SW 1271 (cell line): Measurements from ENCODE around the gene COL5A1.

Experiments
- DNase-seq, 2 experiments: peaks; one replicate each; lab custom pipeline; 2025; lab: John Stamatoyannopoulos, UW

The COL5A1 gene

DNA sequence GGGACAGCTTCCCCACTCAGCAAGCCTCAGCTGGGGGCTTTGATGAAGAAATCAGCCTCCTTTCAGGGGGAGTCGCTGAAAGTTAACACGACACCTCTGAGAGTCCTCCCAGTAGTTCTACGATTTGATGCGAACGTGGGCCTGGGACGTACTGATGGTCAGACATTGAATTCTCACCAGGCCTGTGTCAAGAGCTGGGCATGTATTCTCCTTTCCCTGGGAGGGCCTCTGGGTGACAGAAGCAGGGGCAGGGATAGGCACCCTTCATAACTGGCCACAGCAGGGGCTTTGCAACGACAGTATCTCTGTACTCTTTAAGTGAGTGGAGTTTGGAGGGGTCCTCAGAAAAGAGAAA, 15.6 kb upstream of the COL5A1 start:
- DNase-seq: no peak

GRCh38 chr9:134626571-134627416, 14.8 kb upstream of the COL5A1 start:
- no peak for DNase-seq

DNA sequence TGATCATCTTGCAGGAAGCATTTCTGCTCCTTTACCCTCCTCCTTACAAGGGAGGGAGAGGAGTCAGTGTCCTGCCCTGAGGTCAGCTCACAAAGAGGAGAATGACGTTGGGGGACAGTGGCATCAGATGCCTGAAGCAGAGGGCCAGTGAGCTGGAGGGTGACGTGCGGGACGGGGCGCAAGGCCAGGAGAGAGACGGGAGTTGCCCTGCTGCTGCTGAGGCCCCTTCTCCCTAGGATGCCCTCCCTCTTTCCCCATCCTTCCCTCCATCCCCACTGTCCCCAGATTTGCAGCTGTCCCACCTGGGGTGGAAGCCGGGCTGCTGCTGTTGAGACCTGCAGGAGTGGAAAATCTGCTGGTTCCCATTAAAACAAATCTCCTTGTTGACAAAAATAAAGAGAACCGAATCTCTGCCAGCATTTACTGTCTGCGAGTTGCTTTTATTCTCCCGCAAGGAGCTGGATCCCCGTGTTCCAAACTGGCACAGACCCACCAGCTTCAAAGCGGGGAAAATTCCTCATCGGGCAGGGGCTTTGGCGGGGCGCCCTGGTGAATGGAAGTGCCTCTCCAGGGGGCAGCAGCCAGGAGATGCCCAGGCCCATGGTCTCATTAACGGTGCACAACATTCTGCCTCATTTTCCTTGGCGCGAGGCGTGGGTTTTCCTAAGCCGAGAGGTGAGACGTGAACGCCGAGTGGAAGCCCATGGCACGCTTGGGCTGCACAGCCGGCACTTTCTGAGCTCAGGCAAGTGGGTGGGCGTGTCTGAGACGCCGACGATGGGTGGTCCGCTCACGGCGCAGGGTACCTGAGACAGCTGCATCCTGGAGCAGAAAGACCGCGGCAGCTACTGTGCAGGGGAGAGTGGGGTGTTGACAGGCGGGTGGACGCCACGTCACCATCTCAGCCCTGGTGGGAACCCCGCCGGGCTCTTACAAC, 13.9 kb upstream of the COL5A1 start:
- DNase-seq: no peak

GRCh38 chr9:134628354-134628736, 13.3 kb upstream of the COL5A1 start:
- DNase-seq: no peak

- no peak for DNase-seq
Observed at GRCh38 chr9:134629061-134629585, 12.5 kb upstream of the COL5A1 start.

DNA sequence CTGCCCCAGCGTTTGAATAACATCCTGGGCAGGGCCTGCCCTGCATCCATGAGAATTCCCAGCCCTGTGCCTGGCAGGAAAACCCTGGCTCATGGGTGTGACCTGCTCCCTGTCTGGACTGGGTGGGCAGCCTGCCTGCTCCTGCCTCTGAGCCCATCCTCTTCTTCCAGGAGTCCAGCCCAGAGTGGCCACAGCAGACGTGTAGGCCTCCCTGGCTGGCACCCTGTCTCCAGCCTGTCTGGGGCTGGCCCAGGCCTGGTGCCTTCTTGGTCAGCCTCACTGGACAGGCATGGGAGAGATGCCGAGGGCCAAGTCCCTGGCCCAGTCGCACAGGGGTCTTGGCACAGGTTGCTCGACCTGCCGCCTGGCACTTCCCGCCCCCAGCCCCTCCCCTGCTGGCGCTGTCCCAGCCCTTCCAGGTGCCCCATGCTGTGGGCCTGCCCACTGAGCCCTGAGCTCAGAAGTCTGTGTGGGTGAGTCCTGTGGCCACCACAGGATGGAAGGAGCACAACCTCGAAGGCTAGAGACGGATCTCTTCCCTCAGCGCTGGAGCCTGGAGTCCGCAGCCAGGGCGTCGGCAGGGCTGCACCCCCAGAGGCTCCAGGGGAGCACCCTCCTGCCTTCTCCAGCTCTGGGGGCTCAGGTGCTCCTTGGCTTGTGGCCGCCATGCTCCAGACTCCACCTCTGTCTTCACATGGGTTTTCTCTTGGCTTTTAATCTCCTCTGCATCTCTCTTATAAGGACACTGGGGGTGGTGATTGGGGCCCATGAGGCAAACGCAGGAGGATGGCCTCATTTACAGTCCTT, 11.8 kb upstream of the COL5A1 start:
- no peak for DNase-seq

DNA sequence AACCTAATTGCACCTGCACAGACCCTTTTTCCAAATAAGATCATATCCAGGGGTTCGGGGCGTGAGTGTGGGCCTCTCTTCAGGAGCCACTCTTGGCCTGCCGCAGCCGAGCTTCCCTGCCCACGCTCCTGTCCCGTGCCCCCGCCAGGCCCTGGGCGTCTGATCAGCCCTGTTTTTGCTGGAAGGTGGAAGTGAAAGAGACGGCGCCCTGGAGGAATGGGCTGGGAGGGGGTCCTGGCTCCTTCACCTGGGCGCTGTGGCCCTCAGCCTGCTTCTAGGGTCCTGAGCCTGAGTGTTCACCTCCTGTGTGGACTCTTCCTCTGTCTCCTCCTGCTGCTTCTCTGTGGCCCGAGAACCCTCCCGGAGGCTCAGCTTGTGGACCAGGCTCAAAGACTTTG, 11.2 kb upstream of the COL5A1 start:
- no peak for DNase-seq

DNA sequence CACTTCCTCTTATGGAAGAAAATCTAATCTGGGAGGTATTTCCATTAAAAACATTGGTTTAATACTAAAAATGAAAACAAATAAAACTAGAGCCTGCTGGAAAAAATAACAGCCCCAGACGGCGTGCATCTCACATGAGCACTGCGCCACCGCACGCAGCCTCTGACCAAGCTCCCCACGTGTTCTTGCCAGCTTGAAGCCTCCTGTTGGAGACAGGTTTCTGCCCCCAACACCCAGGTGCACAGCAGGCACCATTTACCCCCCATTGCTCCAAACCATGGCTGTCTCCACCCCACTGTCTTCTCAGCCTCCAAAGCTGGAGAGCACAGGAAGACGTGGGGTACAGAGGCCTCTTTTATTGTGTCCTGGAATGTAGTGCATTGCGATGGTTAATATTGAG, 10.7 kb upstream of the COL5A1 start:
- DNase-seq: no peak

GRCh38 chr9:134631881-134632280, 9.7 kb upstream of the COL5A1 start:
- no peak for DNase-seq

GRCh38 chr9:134632329-134632728, 9.3 kb upstream of the COL5A1 start:
- no peak for DNase-seq

DNA sequence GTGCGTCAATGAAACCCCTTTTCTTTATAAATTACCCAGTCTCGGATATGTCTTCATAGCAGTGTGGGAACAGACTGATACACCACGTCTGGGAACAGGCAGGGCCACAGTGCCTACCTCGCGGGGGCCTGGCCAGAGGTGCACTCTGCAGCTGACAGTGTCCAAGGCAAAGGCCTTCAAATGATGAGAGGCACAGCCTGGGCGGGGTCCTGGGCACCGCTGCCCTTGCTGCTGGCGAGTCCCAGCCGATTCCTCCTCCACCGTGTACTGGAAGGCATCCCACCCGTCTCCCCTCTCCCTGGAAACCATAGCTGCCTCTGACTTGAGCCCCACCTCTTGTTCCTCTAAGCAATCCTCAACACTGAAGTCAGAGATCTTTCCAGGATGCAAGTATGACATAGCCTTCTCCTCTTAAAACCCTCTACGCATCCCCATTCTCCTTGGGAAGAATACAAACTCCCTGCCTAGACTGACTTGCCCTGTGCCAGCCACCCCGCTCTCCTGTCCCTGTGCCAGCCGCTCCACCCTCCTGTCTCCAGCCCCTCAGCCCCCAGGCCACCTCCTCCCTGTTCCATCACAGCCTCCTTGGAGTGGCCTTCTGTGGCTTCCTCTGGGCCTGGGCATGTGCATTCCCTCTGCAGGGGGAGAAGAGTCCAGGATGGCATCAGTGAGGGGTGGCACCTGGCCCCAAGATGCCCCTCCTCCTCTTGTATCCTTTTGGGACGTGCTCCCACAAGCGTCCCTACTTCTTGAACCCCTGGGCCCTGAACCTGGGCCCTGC, 8.1 kb upstream of the COL5A1 start:
- DNase-seq: no peak

DNA sequence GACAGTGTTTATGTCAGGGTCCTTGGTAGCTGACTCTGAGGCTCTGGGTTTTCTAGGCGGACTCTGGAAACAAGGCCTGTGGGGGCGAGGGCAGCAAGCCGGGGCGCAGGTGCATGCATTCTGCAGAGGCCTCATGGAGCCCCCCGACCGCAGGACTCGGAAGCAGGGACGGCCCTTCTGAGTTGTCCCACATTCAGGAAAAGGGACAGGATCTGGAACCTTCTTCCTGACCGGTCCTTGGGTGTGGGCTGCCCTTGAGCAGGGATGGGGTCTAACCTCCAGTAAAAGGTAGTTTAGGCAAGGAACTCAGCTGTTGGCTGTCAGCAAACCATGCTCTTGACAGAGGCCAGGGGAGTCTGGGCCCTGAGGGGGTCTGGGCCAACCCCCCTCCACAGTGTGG, 7.4 kb upstream of the COL5A1 start:
- DNase-seq: no peak

DNA sequence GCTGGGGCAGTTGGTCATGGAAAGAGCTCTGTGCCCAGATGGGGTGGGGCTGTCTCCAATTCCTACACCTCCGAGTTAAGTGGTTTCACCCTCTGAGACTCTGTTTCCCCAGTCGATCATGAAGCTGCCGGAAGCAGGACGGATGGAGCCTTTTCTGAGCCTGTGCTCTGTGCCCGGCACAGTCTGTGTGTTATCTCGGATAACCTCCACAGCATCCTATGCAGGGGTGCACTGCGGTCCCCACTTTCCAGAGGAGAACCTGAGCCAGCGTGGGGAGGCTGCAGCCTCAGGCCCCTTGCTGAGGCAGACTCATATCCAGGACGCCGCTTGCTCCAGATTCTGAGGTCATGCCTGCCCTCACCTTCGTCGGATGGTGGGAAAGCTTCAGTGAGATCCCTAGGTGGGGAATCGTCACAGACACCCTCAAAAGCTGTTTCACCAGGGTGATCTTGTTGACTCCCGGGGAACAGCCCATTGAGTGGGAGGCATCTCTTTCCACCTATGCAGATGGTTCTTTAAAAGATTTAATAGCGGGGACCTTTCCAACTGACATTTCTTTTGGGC, 6.9 kb upstream of the COL5A1 start:
- no peak for DNase-seq

GRCh38 chr9:134635351-134636148, 6.1 kb upstream of the COL5A1 start:
- DNase-seq: no peak

DNA sequence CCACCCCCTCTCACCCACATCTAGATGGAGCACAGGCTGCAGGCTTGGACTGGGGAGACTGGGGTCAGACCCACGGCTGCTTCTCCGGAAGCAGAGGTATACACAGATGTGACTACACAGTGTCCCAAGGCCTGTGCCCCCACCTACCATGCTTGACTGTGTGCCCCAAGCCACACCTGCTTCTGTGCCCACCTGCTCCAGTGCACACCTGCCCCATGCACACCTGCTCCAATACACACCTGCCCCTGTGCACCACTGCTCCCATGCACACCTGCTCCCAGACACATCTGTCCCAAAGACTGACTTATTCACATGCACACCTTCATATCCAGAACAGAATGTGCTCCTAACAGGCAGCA, 5.5 kb upstream of the COL5A1 start:
- DNase-seq: no peak

GRCh38 chr9:134637241-134637640, 4.4 kb upstream of the COL5A1 start:
- no peak for DNase-seq

- DNase-seq: no peak
Observed at GRCh38 chr9:134637696-134638501, 3.7 kb upstream of the COL5A1 start.

DNA sequence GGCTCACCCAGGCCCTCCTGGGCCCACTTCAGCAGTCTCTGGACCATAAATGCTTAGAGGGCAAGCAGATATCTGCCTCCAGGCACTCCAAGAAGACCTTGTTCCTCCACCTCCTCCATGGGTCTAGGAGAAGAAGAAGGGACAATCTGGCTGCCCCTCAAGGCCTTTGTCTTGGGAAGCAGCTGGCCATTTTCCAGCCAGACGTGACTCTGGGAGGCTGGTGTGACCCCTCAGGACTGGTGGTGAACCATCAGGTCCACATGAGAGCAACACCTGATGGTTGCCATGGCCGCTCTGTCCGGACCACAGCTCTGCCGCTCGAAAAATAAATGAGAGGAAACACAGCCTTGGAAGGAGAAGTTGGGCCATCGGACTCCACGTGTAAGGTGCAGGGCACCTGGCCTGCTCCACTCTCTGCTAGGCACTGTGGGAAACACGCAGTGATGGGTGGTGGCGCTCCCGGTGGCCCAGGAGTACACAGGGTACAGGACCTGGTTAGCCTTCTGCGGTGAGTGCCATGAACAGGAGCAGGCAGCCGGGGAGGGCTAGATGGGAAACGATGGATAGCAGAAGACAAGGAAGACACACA, 3.0 kb upstream of the COL5A1 start:
- no peak for DNase-seq

GRCh38 chr9:134639994-134640393, 1.6 kb upstream of the COL5A1 start:
- no peak for DNase-seq
